Measurements from ENCODE around the gene ARPC4. TPM values are rescaled to one million over a fixed set of nuclear protein-coding genes. Genes with fewer than 3 reads are reported as not detected.
"Not testable (repeated sequence)": the region's sequence is repeated elsewhere in the genome, so short reads cannot be mapped to it uniquely, and the experiment has no call there.

ARPC4 gene
- total RNA-seq, 4 donors from 2014 or later = 129 to 191 (median 164) TPM

DNA sequence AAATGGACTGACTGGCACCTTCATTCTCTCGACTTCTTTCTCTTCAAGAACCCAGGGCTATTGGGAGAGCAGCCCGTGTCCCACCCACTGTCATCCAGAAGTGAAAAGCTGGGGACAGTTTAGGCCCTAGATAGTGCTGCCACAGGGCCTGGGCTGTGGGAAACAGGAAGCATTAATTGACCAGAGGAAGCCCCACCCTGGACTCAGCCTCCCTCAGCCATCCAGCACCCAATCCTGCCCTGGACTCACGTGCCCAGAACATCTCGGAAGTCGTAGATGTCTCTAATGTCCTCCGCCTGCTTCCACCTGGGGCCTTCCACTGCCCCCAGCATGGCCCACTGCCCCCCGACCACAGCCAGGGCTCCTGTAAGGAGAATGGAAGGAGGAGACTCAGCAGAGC, 25.5 kb upstream of the ARPC4 start:
- Histone ChIP-seq H3K27me3 (no peaks in the 10 kb centered on the region), H3K27ac (replicated peaks in 1 of 4) (peak overlapping the region; percentile 88 to 93 (median 90)), H3K36me3 (peaks cover 7 to 40% (median 28%) of the 10 kb centered on the region in 4 donors), H3K9me3 (no peaks in the 10 kb centered on the region), H3K4me3 (no peak overlapping the region), H3K4me1 (peaks cover 34 to 46% (median 43%) of the 10 kb centered on the region in 4 donors)
- 61% methylated on average over 7 of the region's 7 CpGs for WGBS
- intact Hi-C loops (cut with DNase I) = no loop called here
- TF ChIP-seq, protein P1, sequence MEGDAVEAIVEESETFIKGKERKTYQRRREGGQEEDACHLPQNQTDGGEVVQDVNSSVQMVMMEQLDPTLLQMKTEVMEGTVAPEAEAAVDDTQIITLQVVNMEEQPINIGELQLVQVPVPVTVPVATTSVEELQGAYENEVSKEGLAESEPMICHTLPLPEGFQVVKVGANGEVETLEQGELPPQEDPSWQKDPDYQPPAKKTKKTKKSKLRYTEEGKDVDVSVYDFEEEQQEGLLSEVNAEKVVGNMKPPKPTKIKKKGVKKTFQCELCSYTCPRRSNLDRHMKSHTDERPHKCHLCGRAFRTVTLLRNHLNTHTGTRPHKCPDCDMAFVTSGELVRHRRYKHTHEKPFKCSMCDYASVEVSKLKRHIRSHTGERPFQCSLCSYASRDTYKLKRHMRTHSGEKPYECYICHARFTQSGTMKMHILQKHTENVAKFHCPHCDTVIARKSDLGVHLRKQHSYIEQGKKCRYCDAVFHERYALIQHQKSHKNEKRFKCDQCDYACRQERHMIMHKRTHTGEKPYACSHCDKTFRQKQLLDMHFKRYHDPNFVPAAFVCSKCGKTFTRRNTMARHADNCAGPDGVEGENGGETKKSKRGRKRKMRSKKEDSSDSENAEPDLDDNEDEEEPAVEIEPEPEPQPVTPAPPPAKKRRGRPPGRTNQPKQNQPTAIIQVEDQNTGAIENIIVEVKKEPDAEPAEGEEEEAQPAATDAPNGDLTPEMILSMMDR (IDR thresholded peaks at IDR 0.05) = no peak
- TF ChIP-seq POLR2AphosphoS5 (IDR thresholded peaks at IDR 0.05) = no peak
- no peak for TF ChIP-seq EP300 (IDR thresholded peaks at IDR 0.05)
- TF ChIP-seq POLR2A (IDR thresholded peaks at IDR 0.05; ENCODE audit: low read depth) = no peak
- no peak for DNase-seq (ENCODE audit: extremely low spot score)

GRCh38 chr3:9768141-9768775, 24.6 kb upstream of the ARPC4 start:
- no peak for DNase-seq (ENCODE audit: extremely low spot score)
- TF ChIP-seq POLR2AphosphoS5 (IDR thresholded peaks at IDR 0.05) = no peak
- TF ChIP-seq, protein P1 (IDR thresholded peaks at IDR 0.05) = no peak
- no peak for TF ChIP-seq POLR2A (IDR thresholded peaks at IDR 0.05; ENCODE audit: low read depth)
- TF ChIP-seq EP300 (IDR thresholded peaks at IDR 0.05) = no peak
- 59% methylated on average over 6 of the region's 6 CpGs for WGBS
- H3K27me3 ChIP-seq = no peaks in the 10 kb centered on the region
- H3K4me3 ChIP-seq = peak overlapping the region; percentile 77 to 90 (median 85)
- H3K27ac ChIP-seq (replicated peaks in 1 of 4) = peak overlapping the region; percentile 88 to 93 (median 90)
- H3K4me1 ChIP-seq = peaks cover 34 to 46% (median 43%) of the 10 kb centered on the region in 4 donors
- intact Hi-C loops (cut with DNase I) = no loop called here
- peaks cover 0 to 32% (median 20%) of the 10 kb centered on the region in 4 donors for H3K36me3 ChIP-seq
- H3K9me3 ChIP-seq = no peaks in the 10 kb centered on the region

GRCh38 chr3:9769012-9769411, 23.9 kb upstream of the ARPC4 start:
- WGBS = 53% methylated on average over 5 of the region's 5 CpGs
- no peaks in the 10 kb centered on the region for H3K27me3 ChIP-seq
- peak overlapping the region; percentile 77 to 90 (median 85) for H3K4me3 ChIP-seq
- peaks cover 34 to 46% (median 43%) of the 10 kb centered on the region in 4 donors for H3K4me1 ChIP-seq
- TF ChIP-seq POLR2AphosphoS5 (IDR thresholded peaks at IDR 0.05) = no peak
- TF ChIP-seq POLR2A (IDR thresholded peaks at IDR 0.05; ENCODE audit: low read depth) = no peak
- intact Hi-C loops (cut with DNase I) = no loop called here
- no peaks in the 10 kb centered on the region for H3K9me3 ChIP-seq
- H3K36me3 ChIP-seq = peaks cover 0 to 24% (median 13%) of the 10 kb centered on the region in 4 donors
- no peak for DNase-seq (ENCODE audit: extremely low spot score)
- H3K27ac ChIP-seq (replicated peaks in 1 of 4) = peak overlapping the region; percentile 88 to 93 (median 90)

DNA sequence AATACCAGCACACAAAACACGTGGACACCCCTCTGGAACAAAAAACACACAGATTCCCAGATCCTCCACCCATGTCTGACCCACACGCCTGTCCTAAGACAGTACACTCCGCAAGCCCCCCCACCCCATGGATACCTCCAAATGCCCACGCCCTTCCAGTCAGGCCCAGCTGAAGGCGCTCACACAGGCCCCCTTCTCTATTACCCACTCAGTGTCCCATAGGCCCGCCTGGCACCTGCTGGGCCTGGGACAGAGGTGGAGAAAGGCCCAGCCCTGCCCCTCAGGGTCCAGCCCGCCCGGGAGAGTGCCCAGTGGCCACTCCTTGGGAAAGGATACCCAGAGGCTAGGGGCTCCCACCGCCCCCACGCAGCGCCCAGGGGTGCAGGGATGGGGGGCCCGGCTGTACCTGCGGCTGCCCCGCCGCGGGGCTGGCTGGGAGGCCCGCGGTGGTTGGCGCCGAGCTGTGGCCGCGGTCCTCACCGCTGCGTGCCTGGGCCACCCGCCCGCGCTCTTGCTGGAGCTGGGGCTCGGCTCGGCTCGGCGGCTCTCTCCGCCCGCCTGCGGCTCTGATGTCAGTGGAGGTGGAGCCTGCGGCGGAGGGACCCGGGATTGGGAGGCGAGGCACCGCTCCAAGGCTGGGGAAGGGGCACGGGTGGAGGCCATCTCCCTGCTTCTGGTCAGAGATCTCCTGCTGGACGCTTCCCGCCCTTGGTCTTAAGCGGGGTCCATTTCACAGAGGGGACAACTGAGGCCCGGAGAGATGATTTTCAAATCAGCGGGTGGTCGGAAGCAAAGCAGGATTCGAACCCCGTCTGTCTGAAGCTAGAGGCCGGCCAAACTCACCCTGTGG, 23.2 kb upstream of the ARPC4 start, which contains the start of gene CAMK1:
Gene CAMK1 (minus strand): TSS at position 522 of the 850 bp plus-strand sequence. CDS start 2,198 bp downstream, outside the sequence.
- WGBS = 11% methylated on average over 13 of the region's 49 CpGs
- Histone ChIP-seq H3K27me3 (no peaks in the 10 kb centered on the region), H3K27ac (replicated peaks in 1 of 4) (peak within 1 kb of the TSS; percentile 88 to 93 (median 90)), H3K9me3 (no peaks in the 10 kb centered on the region), H3K36me3 (peaks cover 0 to 20% (median 10%) of the 10 kb centered on the region in 4 donors), H3K4me3 (peak within 1 kb of the TSS; percentile 77 to 90 (median 85)), H3K4me1 (peaks cover 34 to 46% (median 43%) of the 10 kb centered on the region in 4 donors)
- no peak for DNase-seq (ENCODE audit: extremely low spot score)
- TF ChIP-seq POLR2AphosphoS5 (IDR thresholded peaks at IDR 0.05) (peak; percentile 80 to 88), POLR2A (IDR thresholded peaks at IDR 0.05; ENCODE audit: low read depth) (peak; percentile 73), EP300 (IDR thresholded peaks at IDR 0.05) (no peak)
- intact Hi-C loops (cut with DNase I) = no loop called here

- Histone ChIP-seq H3K4me1 (peaks cover 34 to 46% (median 43%) of the 10 kb centered on the region in 4 donors), H3K9me3 (no peaks in the 10 kb centered on the region), H3K4me3 (peak overlapping the region; percentile 77 to 90 (median 85)), H3K27me3 (no peaks in the 10 kb centered on the region), H3K27ac (replicated peaks in 1 of 4) (peak overlapping the region; percentile 88 to 93 (median 90)), H3K36me3 (peaks cover 0 to 13% (median 6%) of the 10 kb centered on the region in 4 donors)
- intact Hi-C loops (cut with DNase I) = no loop called here
- DNase-seq (ENCODE audit: extremely low spot score) = peak; percentile 97
- TF ChIP-seq EP300 (IDR thresholded peaks at IDR 0.05) = no peak
- peak in 1 of 2 donors; percentile 51 for TF ChIP-seq POLR2AphosphoS5 (IDR thresholded peaks at IDR 0.05)
- 9% methylated on average over 15 of the region's 15 CpGs for WGBS
Measured at GRCh38 chr3:9770276-9770812, 22.5 kb upstream of the ARPC4 start.

DNA sequence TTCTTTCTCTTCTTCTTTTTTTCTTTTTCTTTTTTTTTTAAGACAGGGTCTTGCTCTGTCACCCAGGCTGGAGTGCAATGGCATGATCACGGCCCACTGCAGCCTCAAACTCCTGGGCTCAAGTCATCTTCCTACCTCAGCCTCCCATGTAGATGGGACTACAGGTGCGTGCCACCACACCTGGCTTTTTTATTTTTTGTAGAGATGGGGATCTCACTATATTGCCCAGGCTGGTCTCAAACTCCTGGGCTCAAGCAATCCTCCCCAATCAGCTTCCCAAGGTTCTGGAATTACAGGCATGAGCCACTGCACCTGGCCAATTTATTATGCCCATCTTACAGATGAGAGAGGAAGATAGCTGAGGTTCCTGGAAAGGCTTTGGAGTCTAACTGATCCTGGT, 21.9 kb upstream of the ARPC4 start:
- intact Hi-C loops (cut with DNase I); DNase-seq (ENCODE audit: extremely low spot score); H3K9me3 ChIP-seq; H3K27me3 ChIP-seq; H3K4me3 ChIP-seq; H3K36me3 ChIP-seq: not testable (repeated sequence)
- peak overlapping the region; percentile 88 to 93 (median 90) for H3K27ac ChIP-seq (replicated peaks in 1 of 4)
- 95% methylated on average over 2 of the region's 2 CpGs for WGBS
- H3K4me1 ChIP-seq = peaks cover 34 to 46% (median 43%) of the 10 kb centered on the region in 4 donors

All from esophagus muscularis mucosa (tissue), 4 donors.